Upper lobe of left lung (tissue), 6 donors: ENCODE results near the gene CHSY3. TPM values are rescaled to one million over a fixed set of nuclear protein-coding genes. Genes with fewer than 3 reads are reported as not detected.

Experiments used
- ATAC-seq, 2 donors: fragments of 200-7000 bp; cut with Tn5 transposase; one replicate each; pipeline ENCODE4 v1.9.1; 2022; ENCODE audit warnings: mild to moderate bottlenecking in 2 of 2, moderate library complexity in 2 of 2; ENCODE audit not compliant: low FRiP score in 2 of 2
- DNase-seq, 2 donors: peaks; one replicate each; pipeline ENCODE4 v3.0.0-alpha.2; 2019 to 2020
- H3K27ac ChIP-seq, 4 donors: fragments of 200-600 bp; sonication (generic); one replicate each; pipeline ENCODE4 v1.5.1; 2016 to 2019
- H3K27me3 ChIP-seq, 4 donors: fragments of 200-600 bp; sonication (generic); one replicate each; pipeline ENCODE4 v1.5.1; 2017 to 2019
- H3K36me3 ChIP-seq, 4 donors: fragments of 200-600 bp; sonication (generic); one replicate each; pipeline ENCODE4 v1.5.1; 2016 to 2019
- H3K4me1 ChIP-seq, 4 donors: fragments of 200-600 bp; sonication (generic); one replicate each; pipeline ENCODE4 v1.5.1; 2018 to 2019
- H3K4me3 ChIP-seq, 4 donors: fragments of 200-600 bp; sonication (generic); one replicate each; pipeline ENCODE4 v1.5.1; 2017 to 2019; ENCODE audit warnings: mild to moderate bottlenecking in 2 of 4, moderate library complexity in 1 of 4
- H3K9me3 ChIP-seq, 4 donors: fragments of 200-600 bp; sonication (generic); one replicate each; pipeline ENCODE4 v1.5.1; 2018 to 2019
- CTCF ChIP-seq, 6 experiments: fragments of 450-650 bp in 4 of 6; fragments of 200-600 bp in 2 of 6; sonication (generic) in 2 of 6; IDR thresholded peaks; one replicate each; pipeline ENCODE4 v1.5.1; 2016 to 2019; ENCODE audit warnings: antibody characterized with exemption in 6 of 6
- EP300 ChIP-seq, 4 donors: sonication (generic); formaldehyde crosslinking; IDR thresholded peaks; one replicate each; pipeline ENCODE4 v1.5.1; 2017; ENCODE audit warnings: antibody characterized with exemption in 4 of 4, control low read depth in 2 of 4
- POLR2A ChIP-seq, 4 donors: fragments of 450-650 bp; IDR thresholded peaks; one replicate each; pipeline ENCODE4 v1.5.1; 2016 to 2017; ENCODE audit warnings: antibody characterized with exemption in 4 of 4, mild to moderate bottlenecking in 2 of 4
- POLR2AphosphoS5 ChIP-seq, 2 donors: sonication (generic); formaldehyde crosslinking; IDR thresholded peaks; one replicate each; pipeline ENCODE4 v1.5.1; 2017; ENCODE audit warnings: antibody characterized with exemption in 2 of 2
- WGBS, 2 donors: methylation state at CpG; one replicate each; pipeline ENCODE4 v1.1.5; 2017 to 2018; 5-methylcytosine and 5-hydroxymethylcytosine counted together
- total RNA-seq, 6 donors: library from RNA; depleted of rRNA in 4 of 6; stranded (reverse); fragments of >200 nt in 4 of 6; gene quantifications; one replicate each; pipeline versions ENCODE4 v1.1.0 to v1.2.1, GENCODE V29; 2016 to 2021
- donor health status: DM: no; HTN: no; CAD: no; lungs with moderate emphysema.
- donor health status: DM: no; HTN: yes; CAD: no; lungs with severe emphysema.

The CHSY3 gene
- total RNA-seq, 6 donors from 2014 or later = 3.1 to 7.5 (median 6.3) TPM

GRCh38 chr5:130023604-130024003 is 119.3 kb downstream of the CHSY3 start:
- WGBS, 2 donors = 74 to 81% methylated on average over 3 of the region's 3 CpGs
- ATAC-seq = no peak
- Histone ChIP-seq H3K27me3 (no peaks in the 10 kb centered on the region), H3K9me3 (no peaks in the 10 kb centered on the region), H3K27ac (no peak overlapping the region), H3K36me3 (no peaks in the 10 kb centered on the region), H3K4me1 (peaks cover 0 to 5% (median 0%) of the 10 kb centered on the region in 4 donors), H3K4me3 (no peak overlapping the region)
- TF ChIP-seq POLR2AphosphoS5 (IDR thresholded peaks at IDR 0.05) = no peak
- no peak for TF ChIP-seq EP300 (IDR thresholded peaks at IDR 0.05)
- no peak for TF ChIP-seq POLR2A (IDR thresholded peaks at IDR 0.05)
- TF ChIP-seq CTCF (IDR thresholded peaks at IDR 0.05) = no peak
- no peak for DNase-seq

- ATAC-seq = no peak
- Histone ChIP-seq H3K9me3 (no peaks in the 10 kb centered on the region), H3K27me3 (no peaks in the 10 kb centered on the region), H3K4me1 (peaks cover 0 to 5% (median 0%) of the 10 kb centered on the region in 4 donors), H3K36me3 (no peaks in the 10 kb centered on the region), H3K27ac (no peak overlapping the region), H3K4me3 (no peak overlapping the region)
- TF ChIP-seq POLR2A (IDR thresholded peaks at IDR 0.05) = no peak
- TF ChIP-seq EP300 (IDR thresholded peaks at IDR 0.05) = no peak
- TF ChIP-seq POLR2AphosphoS5 (IDR thresholded peaks at IDR 0.05) = no peak
- no peak for TF ChIP-seq CTCF (IDR thresholded peaks at IDR 0.05)
- no peak for DNase-seq
Observed at GRCh38 chr5:130024006-130024405, 119.7 kb downstream of the CHSY3 start.

GRCh38 chr5:130025511-130025910 is 121.2 kb downstream of the CHSY3 start:
- no peaks in the 10 kb centered on the region for H3K9me3 ChIP-seq
- TF ChIP-seq CTCF (IDR thresholded peaks at IDR 0.05) = no peak
- TF ChIP-seq POLR2AphosphoS5 (IDR thresholded peaks at IDR 0.05) = no peak
- TF ChIP-seq EP300 (IDR thresholded peaks at IDR 0.05) = no peak
- TF ChIP-seq POLR2A (IDR thresholded peaks at IDR 0.05) = no peak
- H3K36me3 ChIP-seq = no peaks in the 10 kb centered on the region
- peak in 1 of 2 donors; percentile 34 for ATAC-seq
- H3K4me3 ChIP-seq = no peak overlapping the region
- DNase-seq = no peak
- no peak overlapping the region for H3K27ac ChIP-seq
- H3K4me1 ChIP-seq = peaks cover 0 to 5% (median 0%) of the 10 kb centered on the region in 4 donors
- no peaks in the 10 kb centered on the region for H3K27me3 ChIP-seq
- WGBS, 2 donors = 90 to 100% methylated on average over 1 of the region's 1 CpG

- no peak for DNase-seq
- 63 to 76% methylated on average over 2 to 3 of the region's 3 CpGs for WGBS, 2 donors
Observed at GRCh38 chr5:130032807-130033206, 128.5 kb downstream of the CHSY3 start.

More at GRCh38 chr5:130032807-130033206, 128.5 kb downstream of the CHSY3 start:
- Histone ChIP-seq H3K27ac (no peak overlapping the region), H3K9me3 (no peaks in the 10 kb centered on the region), H3K4me3 (no peak overlapping the region), H3K4me1 (no peaks in the 10 kb centered on the region), H3K27me3 (no peaks in the 10 kb centered on the region), H3K36me3 (no peaks in the 10 kb centered on the region)
- TF ChIP-seq POLR2AphosphoS5 (IDR thresholded peaks at IDR 0.05) (no peak), CTCF (IDR thresholded peaks at IDR 0.05) (no peak), EP300 (IDR thresholded peaks at IDR 0.05) (no peak), POLR2A (IDR thresholded peaks at IDR 0.05) (no peak)
- peak in 1 of 2 donors; percentile 36 for ATAC-seq
